Measurements from ENCODE around the gene KCNG2. TPM values are rescaled to one million over a fixed set of nuclear protein-coding genes. Genes with fewer than 3 reads are reported as not detected.

KCNG2 gene
- total RNA-seq, 4 donors from 2014 or later = 2.3 to 3.8 (median 3.2) TPM; not detected in 1

GRCh38 chr18:79901665-79902064 lies 103.9 kb downstream of the KCNG2 start:
- Histone ChIP-seq H3K4me1 (no peaks in the 10 kb centered on the region), H3K36me3 (peaks cover 0 to 24% (median 0%) of the 10 kb centered on the region in 3 donors), H3K27ac (no peak overlapping the region), H3K27me3 (no peaks in the 10 kb centered on the region), H3K9me3 (peaks cover 0 to 38% (median 4%) of the 10 kb centered on the region in 4 donors), H3K4me3 (no peak overlapping the region)
- DNase-seq = no peak
- TF ChIP-seq POLR2A (IDR thresholded peaks at IDR 0.05) (no peak), CTCF (IDR thresholded peaks at IDR 0.05) (no peak)

- Histone ChIP-seq H3K27ac (no peak overlapping the region), H3K27me3 (no peaks in the 10 kb centered on the region), H3K4me3 (no peak overlapping the region), H3K4me1 (no peaks in the 10 kb centered on the region), H3K9me3 (peaks cover 0 to 34% (median 4%) of the 10 kb centered on the region in 4 donors), H3K36me3 (peaks cover 0 to 24% (median 0%) of the 10 kb centered on the region in 3 donors)
- DNase-seq = no peak
- no peak for TF ChIP-seq POLR2A (IDR thresholded peaks at IDR 0.05)
- no peak for TF ChIP-seq CTCF (IDR thresholded peaks at IDR 0.05)
These were observed 104.3 kb downstream of the KCNG2 start for GRCh38 chr18:79902075-79902474.

GRCh38 chr18:79902640-79903039 lies 104.9 kb downstream of the KCNG2 start:
- TF ChIP-seq POLR2A (IDR thresholded peaks at IDR 0.05) (no peak), CTCF (IDR thresholded peaks at IDR 0.05) (no peak)
- DNase-seq = peak in 1 of 3 donors; percentile 43
- Histone ChIP-seq H3K4me3 (no peak overlapping the region), H3K9me3 (peaks cover 0 to 29% (median 2%) of the 10 kb centered on the region in 4 donors), H3K27me3 (no peaks in the 10 kb centered on the region), H3K36me3 (peaks cover 0 to 24% (median 0%) of the 10 kb centered on the region in 3 donors), H3K4me1 (no peaks in the 10 kb centered on the region), H3K27ac (no peak overlapping the region)

- H3K36me3 ChIP-seq = peaks cover 0 to 24% (median 0%) of the 10 kb centered on the region in 3 donors
- no peaks in the 10 kb centered on the region for H3K27me3 ChIP-seq
- no peaks in the 10 kb centered on the region for H3K4me1 ChIP-seq
- DNase-seq = peak in 1 of 3 donors; percentile 46
- H3K27ac ChIP-seq = no peak overlapping the region
- no peak overlapping the region for H3K4me3 ChIP-seq
- peaks cover 0 to 24% (median 2%) of the 10 kb centered on the region in 4 donors for H3K9me3 ChIP-seq
- no peak for TF ChIP-seq POLR2A (IDR thresholded peaks at IDR 0.05)
- TF ChIP-seq CTCF (IDR thresholded peaks at IDR 0.05) = no peak
These were observed 105.4 kb downstream of the KCNG2 start for GRCh38 chr18:79903071-79903635.

- H3K4me3 ChIP-seq = no peak overlapping the region
- H3K27me3 ChIP-seq = no peaks in the 10 kb centered on the region
- TF ChIP-seq CTCF (IDR thresholded peaks at IDR 0.05) (no peak), POLR2A (IDR thresholded peaks at IDR 0.05) (no peak)
- no peaks in the 10 kb centered on the region for H3K4me1 ChIP-seq
- H3K27ac ChIP-seq = no peak overlapping the region
- DNase-seq = no peak
- peaks cover 0 to 17% (median 2%) of the 10 kb centered on the region in 4 donors for H3K9me3 ChIP-seq
- H3K36me3 ChIP-seq = peaks cover 0 to 24% (median 0%) of the 10 kb centered on the region in 3 donors
These were observed 106.1 kb downstream of the KCNG2 start for GRCh38 chr18:79903787-79904356.
